Measurements from ENCODE around the gene KCNG2.
"Not testable (repeated sequence)": the region's sequence is repeated elsewhere in the genome, so short reads cannot be mapped to it uniquely, and the experiment has no call there.

KCNG2 gene, protein sequence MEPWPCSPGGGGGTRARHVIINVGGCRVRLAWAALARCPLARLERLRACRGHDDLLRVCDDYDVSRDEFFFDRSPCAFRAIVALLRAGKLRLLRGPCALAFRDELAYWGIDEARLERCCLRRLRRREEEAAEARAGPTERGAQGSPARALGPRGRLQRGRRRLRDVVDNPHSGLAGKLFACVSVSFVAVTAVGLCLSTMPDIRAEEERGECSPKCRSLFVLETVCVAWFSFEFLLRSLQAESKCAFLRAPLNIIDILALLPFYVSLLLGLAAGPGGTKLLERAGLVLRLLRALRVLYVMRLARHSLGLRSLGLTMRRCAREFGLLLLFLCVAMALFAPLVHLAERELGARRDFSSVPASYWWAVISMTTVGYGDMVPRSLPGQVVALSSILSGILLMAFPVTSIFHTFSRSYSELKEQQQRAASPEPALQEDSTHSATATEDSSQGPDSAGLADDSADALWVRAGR

DNA sequence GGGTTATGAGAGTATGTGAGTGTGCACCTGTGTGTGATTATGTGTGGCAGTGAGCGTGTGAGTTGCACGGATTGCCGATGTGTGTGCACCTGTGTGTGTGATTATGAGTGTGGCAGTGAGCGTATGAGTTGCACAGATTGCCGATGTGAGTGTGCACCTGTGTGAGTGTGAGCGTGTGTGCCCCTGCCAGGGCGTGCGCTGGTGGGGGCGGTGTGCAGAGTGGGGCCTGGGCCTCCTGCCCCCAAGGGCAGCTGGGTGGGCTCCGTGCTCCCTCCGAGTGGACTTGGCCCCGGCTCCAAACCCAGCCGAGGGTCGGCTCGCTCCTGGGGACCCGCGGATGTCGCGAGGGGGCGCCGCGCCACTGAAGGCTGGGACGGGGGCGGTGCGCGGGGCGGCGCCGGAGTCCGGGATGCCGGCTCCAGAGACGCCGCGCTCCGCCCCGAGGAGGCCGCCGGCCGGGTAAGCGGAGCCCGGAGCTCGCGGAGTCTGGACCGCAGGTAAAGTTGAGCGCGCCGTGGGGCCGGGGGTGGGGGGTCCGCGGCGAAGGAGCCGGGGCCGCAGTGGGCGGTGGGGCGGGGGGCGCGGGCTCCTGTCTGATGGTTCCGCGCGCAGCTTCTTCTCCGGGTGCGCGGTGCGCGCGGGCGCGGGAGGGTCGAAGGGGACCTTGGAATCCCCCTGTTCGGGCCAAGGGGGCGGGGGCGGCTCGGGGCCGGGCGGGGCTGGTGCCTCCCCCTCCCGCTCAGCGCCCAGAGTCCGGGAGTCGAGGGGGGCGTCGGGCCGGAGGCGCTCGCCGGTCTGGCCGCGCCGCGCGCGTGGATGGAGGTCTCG lies at the start of gene KCNG2:
Gene KCNG2, plus strand, starts transcription at position 421 of the 828 bp plus-strand sequence. CDS start 65,730 bp downstream, outside the sequence.
- DNase-seq (ENCODE audit: low read depth in 1 of 2, low spot score in 1 of 2) = no peak

DNA sequence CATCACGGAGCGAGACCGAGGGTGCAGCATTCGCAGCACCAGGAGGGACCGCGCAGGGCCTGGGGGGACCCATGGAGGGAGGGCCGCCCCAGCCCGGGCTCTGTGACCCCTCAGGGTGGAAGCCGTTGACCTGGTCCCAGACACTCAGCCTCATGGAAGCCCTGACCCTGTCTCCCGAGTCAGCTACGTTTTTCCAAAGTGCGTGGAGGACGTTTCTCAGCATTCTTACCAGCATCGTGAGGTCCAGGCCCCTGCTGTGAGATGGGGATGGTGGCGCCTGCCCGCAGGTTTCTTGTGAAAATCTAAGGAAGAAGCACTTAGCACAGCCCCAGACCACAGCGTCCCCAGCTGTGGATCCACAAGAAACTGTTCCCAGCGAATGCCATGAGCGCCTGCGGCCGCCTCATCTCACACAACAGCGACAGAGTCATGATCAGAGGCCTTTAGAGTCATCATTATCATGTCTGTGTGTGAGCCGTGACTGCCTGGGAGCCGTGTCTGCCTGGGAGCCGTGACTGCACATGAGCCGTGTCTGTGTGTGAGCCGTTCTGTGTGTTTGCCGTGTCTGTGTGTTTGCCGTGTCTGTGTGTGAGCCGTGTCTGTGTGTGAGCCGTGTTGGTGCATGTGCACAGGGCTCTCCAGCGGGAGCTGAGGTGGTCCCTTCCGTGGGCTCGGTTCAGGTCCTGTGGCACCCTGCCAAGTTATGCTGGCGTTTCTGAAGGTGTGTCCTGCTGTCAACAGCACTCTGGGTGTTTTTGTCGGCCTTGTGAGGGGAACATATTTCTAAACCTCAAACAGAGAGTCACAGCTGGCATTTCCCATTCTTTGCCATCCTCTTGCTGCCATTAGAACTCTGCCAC lies 49.2 kb upstream of the KCNG2 start:
- DNase-seq (ENCODE audit: low read depth in 1 of 2, low spot score in 1 of 2) = no peak

DNA sequence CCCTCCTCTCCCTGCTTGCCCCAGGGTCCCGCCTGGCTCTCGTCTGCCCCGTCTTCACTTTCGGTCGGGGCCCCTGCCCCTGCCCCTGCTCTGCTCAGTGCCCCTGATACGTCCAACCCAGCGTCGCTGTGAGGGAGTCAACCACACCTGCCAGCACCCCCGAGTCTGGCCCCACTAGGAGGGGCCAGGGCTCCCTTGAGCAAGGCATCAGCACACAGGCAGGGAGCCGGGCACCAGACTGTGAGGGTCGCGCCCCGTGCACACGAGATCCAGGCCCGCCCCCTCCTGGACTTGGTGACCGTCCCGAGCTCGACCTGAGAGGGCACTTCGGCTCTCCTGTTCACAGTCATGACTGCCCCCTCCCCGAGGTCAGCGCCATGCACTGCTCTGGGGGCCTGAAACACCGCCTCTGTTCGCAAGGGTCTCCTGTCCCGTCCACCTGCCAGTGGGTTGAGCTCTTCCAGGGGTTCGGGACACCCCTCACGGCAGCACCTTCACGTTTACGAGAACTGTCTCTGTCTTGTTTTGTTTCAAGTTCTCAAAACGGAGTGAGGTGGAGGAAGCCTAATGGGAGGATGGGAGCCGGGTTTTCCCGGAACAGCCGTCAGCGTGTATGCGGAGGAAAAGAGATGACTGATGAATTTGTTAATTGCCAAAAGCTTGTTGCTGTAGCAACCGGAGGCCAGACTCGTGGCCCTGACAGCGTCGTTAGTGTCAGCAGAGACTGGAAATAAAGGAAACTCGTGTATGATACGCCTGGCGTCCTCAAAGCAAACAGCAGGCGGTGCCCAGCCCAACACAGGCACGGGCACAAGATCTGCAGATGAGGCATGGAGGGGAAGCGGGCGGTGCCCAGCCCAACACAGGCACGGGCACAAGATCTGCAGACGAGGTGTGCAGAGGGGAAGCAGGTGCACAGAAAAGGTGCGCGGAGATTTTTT lies 48.2 kb upstream of the KCNG2 start:
- no peak for DNase-seq (ENCODE audit: low read depth in 1 of 2, low spot score in 1 of 2)

DNA sequence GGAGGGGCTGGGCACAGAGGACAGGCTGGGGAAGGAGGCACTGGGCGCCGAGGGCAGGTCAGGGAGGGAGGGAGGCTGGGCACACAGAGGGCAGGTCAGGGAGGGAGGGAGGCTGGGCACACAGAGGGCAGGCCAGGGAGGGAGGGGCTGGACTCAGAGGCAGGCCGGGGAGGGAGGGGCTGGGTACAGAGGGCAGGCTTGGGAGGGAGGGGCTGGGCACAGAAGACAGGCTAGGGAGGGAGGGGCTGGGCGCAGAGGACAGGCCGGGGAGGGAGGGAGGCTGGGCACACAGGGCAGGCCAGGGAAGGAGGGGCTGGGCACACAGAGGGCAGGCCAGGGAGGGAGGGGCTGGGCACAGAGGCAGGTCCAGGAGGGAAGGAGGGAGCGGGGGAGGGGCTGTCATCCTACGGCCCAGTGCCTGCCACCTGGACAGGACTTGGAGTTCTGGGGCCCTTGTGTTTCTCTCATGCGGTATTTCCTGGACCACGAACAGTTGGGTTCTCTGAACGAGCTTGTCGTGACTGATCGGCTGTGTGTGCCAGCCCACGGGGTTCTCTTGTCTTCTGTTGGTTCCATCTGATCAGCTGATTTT lies 46.7 kb upstream of the KCNG2 start:
- DNase-seq (ENCODE audit: low read depth in 1 of 2, low spot score in 1 of 2) = no peak

DNA sequence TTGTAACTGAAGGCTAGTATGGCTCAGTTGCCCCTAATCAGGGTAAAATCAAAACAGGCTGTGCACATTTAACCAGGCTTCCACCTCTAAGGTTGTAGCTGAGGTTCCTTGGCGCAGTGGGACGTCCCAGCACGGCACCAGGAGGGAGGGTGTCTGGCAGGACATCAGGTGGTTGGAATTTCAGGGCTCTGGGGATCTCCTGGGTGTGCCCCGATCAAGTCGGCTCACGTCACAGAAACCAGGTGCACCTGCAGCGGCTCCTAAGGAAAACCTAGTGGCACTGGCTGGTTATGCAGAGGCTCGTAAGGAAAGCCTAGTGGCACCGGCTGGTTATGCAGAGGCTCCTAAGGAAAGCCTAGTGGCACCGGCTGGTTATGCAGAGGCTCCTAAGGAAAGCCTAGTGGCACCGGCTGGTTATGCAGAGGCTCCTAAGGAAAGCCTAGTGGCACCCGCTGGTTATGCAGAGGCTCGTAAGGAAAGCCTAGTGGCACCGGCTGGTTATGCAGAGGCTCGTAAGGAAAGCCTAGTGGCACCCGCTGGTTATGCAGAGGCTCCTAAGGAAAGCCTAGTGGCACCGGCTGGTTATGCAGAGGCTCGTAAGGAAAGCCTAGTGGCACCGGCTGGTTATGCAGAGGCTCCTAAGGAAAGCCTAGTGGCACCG lies 45.7 kb upstream of the KCNG2 start:
- not testable (repeated sequence) for DNase-seq (ENCODE audit: low read depth in 1 of 2, low spot score in 1 of 2)

DNA sequence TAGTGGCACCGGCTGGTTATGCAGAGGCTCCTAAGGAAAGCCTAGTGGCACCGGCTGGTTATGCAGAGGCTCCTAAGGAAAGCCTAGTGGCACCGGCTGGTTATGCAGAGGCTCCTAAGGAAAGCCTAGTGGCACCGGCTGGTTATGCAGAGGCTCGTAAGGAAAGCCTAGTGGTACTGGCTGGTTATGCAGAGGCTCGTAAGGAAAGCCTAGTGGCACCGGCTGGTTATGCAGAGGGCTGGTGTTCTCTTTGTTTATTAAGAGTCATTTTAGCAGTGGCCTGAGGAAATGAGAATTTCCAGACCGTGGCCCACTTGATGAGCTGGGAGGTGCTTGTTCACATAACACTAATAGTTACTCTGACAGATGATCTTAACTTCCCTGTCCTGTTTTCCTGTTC lies 44.8 kb upstream of the KCNG2 start:
- not testable (repeated sequence) for DNase-seq (ENCODE audit: low read depth in 1 of 2, low spot score in 1 of 2)

DNA sequence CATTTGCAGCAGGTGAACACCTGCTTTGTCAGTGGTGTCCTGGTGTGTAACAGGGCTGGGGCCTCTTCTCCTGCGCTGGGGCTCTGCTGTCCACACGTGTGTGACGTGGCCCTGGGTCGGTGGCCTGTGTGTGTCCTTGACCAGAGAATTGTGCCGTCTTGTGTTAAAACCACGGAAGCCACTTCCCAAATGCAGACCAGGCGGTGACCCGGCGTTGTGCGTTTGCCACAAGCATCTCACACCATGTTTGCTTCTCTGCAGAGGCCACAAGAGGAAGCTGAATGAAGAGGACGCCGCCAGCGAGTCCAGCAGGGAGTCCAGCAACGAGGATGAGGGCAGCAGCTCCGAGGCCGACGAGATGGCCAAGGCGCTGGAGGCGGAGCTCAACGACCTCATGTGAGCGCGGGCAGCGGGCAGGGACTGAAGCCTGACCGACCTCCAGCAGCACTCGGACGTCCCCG lies 44.3 kb upstream of the KCNG2 start:
- DNase-seq (ENCODE audit: low read depth in 1 of 2, low spot score in 1 of 2) = no peak

DNA sequence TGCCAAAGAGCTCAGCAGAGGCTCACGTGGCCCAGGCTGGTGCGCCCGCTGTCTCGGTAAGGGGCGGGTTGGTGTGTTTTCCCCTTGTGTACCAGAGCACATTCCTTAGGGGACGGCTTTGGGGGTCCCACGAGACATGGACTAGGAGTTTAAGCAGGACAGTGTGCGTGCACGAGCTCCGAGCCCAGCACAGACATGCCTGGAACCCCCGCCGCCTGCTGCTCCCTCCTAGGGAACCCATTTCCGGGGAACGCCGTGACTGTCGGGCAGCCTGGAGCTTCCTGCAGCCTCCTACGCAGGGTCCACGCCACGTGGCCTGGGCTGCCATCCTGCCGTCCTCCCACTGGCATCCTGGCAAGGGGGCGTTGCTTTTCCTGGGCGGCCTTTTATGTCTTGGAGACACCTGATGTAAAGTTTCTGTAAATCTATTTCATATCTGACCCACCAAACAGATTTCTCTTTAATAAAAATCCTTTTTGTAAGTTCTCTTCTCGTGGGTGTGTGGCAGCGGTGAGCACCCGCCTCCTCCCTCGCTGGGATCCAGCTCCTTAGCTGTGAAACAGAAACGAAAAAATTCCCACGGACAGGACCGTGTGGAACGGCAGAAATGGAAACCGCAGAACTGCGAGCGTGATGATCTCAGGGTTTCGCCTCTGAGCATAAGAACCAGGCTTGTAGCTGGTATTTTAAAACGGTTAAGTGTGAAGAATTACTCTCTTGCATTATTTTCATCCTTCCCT lies 43.5 kb upstream of the KCNG2 start:
- no peak for DNase-seq (ENCODE audit: low read depth in 1 of 2, low spot score in 1 of 2)

DNA sequence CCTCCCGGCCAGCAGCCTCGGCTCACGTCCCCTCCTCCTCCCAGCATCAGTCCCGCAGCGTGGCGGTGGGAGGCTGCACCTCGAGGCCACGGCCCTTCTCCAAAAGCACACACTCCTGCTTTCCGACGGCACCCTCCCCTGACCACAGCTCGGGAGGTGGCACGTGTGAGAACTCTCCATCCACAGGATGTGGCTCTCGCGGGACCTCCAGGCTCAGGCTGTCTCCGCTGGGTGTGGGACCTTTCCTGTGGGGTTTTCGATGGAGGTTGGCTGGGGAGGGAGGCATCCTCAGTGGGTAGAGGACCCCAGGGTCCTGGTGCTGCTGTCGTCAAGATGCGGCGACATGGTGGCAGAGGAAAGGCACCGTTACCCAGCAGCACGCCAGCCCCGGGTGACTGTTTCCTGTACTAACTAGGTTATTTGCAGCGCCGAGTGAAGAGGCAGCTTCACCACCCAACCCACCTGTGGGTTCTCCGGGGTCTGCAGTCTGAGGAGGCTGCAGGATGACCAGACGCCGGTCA lies 42.8 kb upstream of the KCNG2 start:
- no peak for DNase-seq (ENCODE audit: low read depth in 1 of 2, low spot score in 1 of 2)

DNA sequence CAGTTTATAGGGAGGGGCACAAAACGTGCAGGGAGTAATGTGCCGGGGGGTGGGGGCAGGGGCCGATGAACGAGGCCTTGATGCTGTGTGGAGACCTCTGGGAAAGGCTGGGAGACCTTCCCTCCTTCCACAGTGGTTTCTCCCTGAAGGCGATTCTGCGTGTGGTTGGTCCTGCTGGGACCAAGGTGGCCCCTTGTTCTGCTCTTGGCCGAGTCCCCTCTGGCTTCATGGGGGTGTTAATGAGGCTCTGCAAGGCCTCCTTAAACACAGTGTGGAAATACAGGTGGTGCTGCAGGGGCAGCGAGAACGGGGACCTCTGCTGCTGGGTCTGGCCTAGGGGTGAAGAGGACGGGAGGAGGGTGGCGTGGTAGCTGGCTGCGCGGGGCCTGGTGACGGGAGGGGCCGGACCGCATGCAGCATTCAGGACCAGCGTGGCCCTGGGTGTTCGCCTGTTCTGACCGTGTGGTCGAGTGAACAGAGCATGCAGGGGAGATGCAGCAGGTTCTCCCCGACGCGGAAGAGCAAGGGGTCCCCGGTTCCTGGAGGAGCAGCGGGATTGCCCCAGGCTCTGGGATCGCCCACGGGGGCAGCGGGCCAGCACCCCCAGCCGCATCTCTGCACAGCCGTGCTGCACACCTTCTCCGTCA lies 42.1 kb upstream of the KCNG2 start:
- no peak for DNase-seq (ENCODE audit: low read depth in 1 of 2, low spot score in 1 of 2)

DNA sequence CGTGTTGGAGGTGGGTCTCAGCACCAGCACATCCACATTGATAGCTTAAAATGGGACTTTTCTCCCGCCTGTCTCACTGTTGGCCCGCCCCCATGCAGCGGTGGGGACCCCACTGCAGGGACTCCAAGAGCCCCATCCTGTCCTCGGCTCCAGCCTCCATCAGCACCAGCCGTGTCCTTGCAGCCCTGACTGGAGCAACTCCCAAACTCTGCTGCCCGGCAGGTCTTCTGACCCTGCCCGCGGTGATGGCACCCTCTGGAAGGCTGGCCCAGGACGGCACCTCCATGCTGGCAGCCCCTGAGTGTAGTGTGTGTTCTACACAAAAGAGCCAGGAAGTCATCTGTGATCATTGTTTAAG lies 41.6 kb upstream of the KCNG2 start:
- no peak for DNase-seq (ENCODE audit: low read depth in 1 of 2, low spot score in 1 of 2)

DNA sequence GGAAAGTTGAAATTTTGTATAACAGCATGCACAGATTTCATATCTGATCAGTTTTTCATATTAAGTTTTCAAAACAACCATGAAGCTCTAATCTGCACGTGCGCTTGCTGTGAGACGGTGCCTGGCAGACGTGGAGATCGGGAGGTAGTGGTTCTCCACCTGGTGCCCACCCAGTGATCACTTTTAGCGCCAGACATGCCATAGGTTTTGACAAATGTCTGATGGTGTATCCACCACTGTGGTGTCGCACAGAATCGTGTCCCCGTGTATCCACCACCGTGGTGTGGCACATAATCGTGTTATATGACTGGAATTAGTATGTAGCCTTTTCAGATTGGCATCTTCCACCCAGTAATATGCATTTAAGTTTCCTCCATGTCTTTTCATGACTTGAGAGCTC lies 40.9 kb upstream of the KCNG2 start:
- DNase-seq (ENCODE audit: low read depth in 1 of 2, low spot score in 1 of 2) = no peak

DNA sequence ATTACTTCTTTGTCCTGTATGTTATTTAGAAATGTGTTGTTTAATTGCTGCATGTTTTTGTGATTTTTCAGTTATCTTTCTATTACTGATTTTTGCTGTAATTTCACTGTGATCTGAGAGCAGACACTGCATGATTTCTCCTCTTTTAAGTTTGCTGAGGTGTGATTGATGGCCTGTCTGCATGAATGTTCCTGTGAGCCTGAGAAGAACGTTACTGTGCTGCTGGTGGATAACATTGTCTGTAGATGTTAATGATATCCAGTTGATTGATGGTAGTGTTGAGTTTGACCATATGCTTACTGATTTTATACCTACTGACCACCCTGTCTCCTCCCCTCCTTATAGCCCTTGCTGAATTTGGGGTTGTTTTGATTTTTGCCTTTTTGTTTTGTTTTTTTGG lies 37.4 kb upstream of the KCNG2 start:
- DNase-seq (ENCODE audit: low read depth in 1 of 2, low spot score in 1 of 2) = no peak

DNA sequence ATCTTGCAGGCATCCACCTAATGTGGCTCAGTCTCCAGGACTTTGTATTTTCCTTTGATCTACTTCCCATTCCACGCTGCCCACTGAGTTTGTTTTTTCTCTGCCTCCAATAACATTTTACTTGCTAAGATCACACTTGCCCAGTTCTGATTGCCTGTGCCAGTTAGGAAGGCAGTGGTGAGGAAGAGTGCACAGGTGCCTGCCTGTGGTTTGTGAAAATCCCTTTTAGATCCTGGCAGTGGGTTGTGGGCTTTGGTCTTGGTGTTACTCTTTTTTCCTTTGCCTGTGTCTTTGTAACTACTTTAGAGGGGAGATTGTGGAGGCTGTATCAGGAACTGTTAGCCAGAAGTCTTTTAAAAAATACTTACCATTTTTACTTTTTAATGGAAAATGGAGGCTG lies 36.9 kb upstream of the KCNG2 start:
- DNase-seq (ENCODE audit: low read depth in 1 of 2, low spot score in 1 of 2) = no peak

DNA sequence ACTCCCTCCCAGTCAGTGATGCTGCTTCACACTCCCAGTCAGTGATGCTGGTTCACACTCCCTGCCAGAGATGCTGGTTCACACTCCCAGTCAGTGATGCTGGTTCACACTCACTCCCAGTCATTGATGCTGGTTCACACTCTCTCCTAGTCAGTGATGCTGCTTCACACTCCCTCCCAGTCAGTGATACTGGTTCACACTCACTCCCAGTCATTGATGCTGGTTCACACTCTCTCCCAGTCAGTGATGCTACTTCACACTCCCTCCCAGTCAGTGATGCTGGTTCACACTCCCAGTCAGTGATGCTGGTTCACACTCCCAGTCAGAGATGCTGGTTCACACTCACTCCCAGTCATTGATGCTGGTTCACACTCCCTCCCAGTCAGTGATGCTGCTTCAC lies 34.3 kb upstream of the KCNG2 start:
- no peak for DNase-seq (ENCODE audit: low read depth in 1 of 2, low spot score in 1 of 2)

DNA sequence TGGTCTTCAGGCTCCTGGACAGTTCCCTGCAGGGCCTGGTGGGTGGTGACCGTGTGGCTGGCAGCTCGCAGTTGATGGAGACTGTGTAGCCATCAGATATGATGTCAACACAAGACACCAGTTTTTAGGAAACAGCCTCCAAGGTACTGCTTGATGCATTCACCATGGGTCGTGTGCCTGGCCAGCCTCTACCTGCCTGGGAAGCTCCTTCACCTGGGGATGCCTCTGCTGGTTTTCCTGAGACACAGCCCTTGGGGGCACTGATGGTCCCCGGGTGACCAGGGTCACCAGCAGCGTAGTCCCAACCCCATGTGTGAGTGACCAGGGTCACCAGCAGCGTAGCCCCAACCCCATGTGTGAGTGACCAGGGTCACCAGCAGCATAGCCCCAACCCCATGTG lies 33.6 kb upstream of the KCNG2 start:
- no peak for DNase-seq (ENCODE audit: low read depth in 1 of 2, low spot score in 1 of 2)

DNA sequence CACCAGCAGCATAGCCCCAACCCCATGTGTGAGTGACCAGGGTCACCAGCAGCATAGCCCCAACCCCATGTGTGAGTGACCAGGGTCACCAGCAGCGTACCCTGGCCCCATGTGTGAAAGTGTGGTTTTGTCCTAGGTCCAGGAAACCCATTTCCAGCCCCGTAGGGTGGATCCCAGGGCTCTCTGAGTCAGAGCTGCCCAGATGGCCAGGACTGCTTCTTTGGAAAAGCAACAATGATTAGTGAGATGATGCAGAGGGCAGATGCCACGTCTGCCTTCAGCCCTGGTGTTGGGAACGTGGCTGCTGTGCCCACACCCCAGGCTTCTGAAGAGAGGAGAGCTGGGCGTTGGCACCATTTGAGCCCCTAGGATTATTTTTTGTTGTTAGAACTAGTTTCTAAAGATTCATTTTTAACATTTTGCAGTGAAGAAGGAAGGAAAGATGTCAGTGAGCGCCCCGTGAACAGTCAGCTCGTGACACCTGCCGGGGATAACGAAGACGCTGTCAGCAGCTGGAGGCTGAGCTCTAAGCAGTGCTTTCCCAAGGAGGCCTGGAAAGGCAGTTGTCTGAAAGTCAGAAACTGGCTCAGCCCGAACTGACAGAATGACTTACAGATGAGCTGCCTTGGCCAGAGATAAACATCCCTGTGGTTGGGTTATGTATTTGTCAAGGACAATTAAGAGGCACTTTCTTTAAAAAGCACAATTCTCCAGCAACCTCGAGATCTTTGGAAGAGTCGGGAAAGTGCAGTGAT lies 32.1 kb upstream of the KCNG2 start:
- DNase-seq (ENCODE audit: low read depth in 1 of 2, low spot score in 1 of 2) = no peak
